Chondrocyte (in vitro differentiated cells): ENCODE measurements around the gene LDB2. TPM values are rescaled to one million over a fixed set of nuclear protein-coding genes. Genes with fewer than 3 reads are reported as not detected.

ENCODE experiments used
- DNase-seq: peaks from one replicate; pipeline ENCODE4 v3.0.0; 2021; ENCODE audit warnings: mixed read lengths, low spot score
- H3K27ac Mint-ChIP-seq: one replicate; pipeline ENCODE4 v1.8.0; 2021; ENCODE audit warnings: mild to moderate bottlenecking, moderate library complexity, mixed read lengths; ENCODE audit not compliant: unreplicated experiment
- H3K27me3 Mint-ChIP-seq: 2 replicates; pipeline ENCODE4 v1.8.0; 2021; ENCODE audit warnings: low read depth, mixed read lengths
- H3K36me3 Mint-ChIP-seq: 2 replicates; pipeline ENCODE4 v1.8.0; 2021; ENCODE audit warnings: low read depth, mixed read lengths
- H3K4me1 Mint-ChIP-seq: 2 replicates; pipeline ENCODE4 v1.8.0; 2021; ENCODE audit warnings: low read depth, mild to moderate bottlenecking, mixed read lengths
- H3K4me3 Mint-ChIP-seq: one replicate; pipeline ENCODE4 v1.8.0; 2021; ENCODE audit warnings: mild to moderate bottlenecking, moderate library complexity, mixed read lengths; ENCODE audit not compliant: unreplicated experiment
- H3K9me3 Mint-ChIP-seq: 2 replicates; pipeline ENCODE4 v1.8.0; 2021; ENCODE audit warnings: low read depth, mixed read lengths
- total RNA-seq: library from RNA; stranded (reverse); gene quantifications from 3 replicates; pipeline ENCODE4 v1.2.1, GENCODE V29; 2021
- TF ChIP-seq, protein P1 (sequence below): fragments of 200-600 bp; sonication (generic); IDR thresholded peaks from 2 replicates; pipeline ENCODE4 v1.5.0; 2021; ENCODE audit warnings: antibody characterized with exemption, mild to moderate bottlenecking, moderate library complexity

Gene LDB2
- total RNA-seq, 1 donor from 2014 or later: 2.0 TPM

DNA sequence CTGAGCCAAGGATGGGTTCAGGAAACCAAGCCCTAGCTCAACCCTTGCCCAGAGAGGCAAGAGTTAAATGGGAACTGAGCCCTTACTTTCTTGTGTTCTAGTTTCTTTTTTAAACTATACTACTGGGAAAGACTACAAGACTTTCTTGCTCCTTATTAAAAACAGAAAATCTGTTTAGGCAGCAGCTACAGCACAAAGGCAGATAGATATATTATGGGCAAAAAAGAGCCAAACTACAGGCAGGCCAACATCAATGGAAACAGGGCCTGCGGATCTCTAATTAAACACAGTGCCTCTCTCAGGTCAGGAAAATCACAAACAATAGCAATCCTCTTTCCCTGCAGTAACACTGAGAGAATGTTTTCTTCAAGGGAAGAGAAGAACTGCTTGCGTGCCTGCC, 226.0 kb downstream of the LDB2 start:
- no peak for DNase-seq
- Mint-ChIP-seq H3K4me1 (no peaks in the 10 kb centered on the region), H3K27ac (no peak overlapping the region), H3K36me3 (no peaks in the 10 kb centered on the region), H3K9me3 (peaks cover 3% of the 10 kb centered on the region), H3K27me3 (no peaks in the 10 kb centered on the region), H3K4me3 (no peak overlapping the region)
- TF ChIP-seq, protein P1, sequence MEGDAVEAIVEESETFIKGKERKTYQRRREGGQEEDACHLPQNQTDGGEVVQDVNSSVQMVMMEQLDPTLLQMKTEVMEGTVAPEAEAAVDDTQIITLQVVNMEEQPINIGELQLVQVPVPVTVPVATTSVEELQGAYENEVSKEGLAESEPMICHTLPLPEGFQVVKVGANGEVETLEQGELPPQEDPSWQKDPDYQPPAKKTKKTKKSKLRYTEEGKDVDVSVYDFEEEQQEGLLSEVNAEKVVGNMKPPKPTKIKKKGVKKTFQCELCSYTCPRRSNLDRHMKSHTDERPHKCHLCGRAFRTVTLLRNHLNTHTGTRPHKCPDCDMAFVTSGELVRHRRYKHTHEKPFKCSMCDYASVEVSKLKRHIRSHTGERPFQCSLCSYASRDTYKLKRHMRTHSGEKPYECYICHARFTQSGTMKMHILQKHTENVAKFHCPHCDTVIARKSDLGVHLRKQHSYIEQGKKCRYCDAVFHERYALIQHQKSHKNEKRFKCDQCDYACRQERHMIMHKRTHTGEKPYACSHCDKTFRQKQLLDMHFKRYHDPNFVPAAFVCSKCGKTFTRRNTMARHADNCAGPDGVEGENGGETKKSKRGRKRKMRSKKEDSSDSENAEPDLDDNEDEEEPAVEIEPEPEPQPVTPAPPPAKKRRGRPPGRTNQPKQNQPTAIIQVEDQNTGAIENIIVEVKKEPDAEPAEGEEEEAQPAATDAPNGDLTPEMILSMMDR: no peak

DNA sequence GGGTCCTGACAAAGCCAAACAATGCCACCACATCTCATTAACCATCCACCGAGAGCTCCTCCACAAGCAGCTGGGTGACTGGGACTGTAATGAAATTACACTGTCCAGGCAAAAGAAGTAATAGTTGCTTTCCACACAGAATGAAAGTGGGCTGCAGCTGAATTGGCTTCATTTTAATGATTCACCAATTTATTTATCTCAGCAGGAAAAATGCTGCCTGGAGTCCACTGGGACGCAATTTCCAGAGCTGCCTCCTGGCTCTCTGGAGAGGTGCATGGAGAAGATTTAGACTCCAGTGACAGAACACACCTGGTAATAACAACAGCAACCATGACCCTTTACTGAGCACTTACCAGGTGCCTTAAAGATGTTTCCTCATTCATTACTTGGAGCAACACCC, 226.7 kb downstream of the LDB2 start:
- H3K4me1 Mint-ChIP-seq: no peaks in the 10 kb centered on the region
- TF ChIP-seq, protein P1: no peak
- DNase-seq: no peak

DNA sequence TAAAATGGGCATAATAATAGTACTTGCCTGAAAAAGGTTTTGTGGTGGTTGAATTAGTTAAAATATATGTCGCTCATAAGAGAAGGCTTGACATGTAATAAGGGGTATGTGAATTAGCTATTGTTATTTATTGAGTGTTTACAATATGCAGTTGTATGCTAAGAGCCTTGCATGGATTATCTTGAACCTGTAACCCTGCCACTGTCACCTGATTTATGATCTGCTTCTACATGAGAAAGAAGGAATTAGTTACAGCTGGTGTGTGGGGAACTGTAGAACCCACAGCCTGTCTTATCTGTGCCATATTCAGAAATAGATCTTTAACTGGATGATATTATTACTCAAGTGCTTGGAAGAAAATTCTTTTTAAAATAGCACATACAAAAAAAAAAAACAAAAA, 227.7 kb downstream of the LDB2 start:
- Mint-ChIP-seq H3K9me3 (no peaks in the 10 kb centered on the region), H3K27me3 (no peaks in the 10 kb centered on the region), H3K36me3 (no peaks in the 10 kb centered on the region), H3K27ac (no peak overlapping the region), H3K4me3 (no peak overlapping the region), H3K4me1 (no peaks in the 10 kb centered on the region)
- DNase-seq: no peak
- TF ChIP-seq, protein P1: no peak

More for the DNA sequence above, 226.7 kb downstream of the LDB2 start:
- peaks cover 3% of the 10 kb centered on the region for H3K9me3 Mint-ChIP-seq
- H3K4me3 Mint-ChIP-seq: no peak overlapping the region
- no peaks in the 10 kb centered on the region for H3K27me3 Mint-ChIP-seq
- no peak overlapping the region for H3K27ac Mint-ChIP-seq
- no peaks in the 10 kb centered on the region for H3K36me3 Mint-ChIP-seq

DNA sequence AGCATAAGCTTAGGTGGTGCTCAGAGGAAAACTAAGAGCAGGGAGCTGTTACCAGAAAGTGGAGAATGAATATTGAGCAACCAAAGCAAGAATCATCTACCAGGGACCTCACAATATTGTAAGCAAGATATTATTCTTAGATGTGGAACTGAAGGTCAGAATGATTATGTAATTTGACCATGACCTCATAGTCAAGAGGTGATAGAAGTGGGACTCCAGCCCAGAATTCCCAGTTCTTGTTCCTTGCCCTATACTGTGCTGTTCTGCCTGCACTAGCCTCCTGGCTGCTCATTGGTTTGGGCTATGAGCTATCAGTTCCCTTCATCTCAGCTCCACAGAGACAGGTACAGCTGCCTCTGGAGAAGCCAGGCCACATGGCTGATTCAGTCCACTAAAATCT, 229.4 kb downstream of the LDB2 start:
- no peaks in the 10 kb centered on the region for H3K4me1 Mint-ChIP-seq
- no peaks in the 10 kb centered on the region for H3K27me3 Mint-ChIP-seq
- DNase-seq: no peak
- H3K9me3 Mint-ChIP-seq: no peaks in the 10 kb centered on the region
- H3K36me3 Mint-ChIP-seq: no peaks in the 10 kb centered on the region
- TF ChIP-seq, protein P1: no peak
- H3K4me3 Mint-ChIP-seq: no peak overlapping the region
- no peak overlapping the region for H3K27ac Mint-ChIP-seq

DNA sequence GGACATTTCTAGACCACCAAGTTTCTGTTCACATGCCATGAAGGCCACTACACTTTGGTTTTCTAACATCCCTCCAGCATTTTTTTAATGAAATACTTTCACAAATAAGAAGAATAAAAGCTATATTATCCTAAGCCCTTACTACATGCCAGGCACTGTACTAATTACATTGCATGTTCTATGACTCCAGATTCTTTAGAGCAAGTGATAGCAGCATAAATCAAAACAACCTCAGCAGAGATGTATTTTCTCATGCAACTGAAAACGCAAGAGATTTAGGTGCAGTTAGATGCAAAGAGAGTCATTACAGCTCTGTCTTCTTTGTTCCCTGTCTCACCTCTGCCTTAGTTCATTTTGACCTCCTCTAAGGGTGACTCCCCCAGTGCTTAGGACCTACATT, 230.0 kb downstream of the LDB2 start:
- no peak for DNase-seq
- Mint-ChIP-seq H3K9me3 (no peaks in the 10 kb centered on the region), H3K4me3 (no peak overlapping the region), H3K36me3 (no peaks in the 10 kb centered on the region), H3K27ac (no peak overlapping the region), H3K4me1 (peaks cover 3% of the 10 kb centered on the region), H3K27me3 (no peaks in the 10 kb centered on the region)
- TF ChIP-seq, protein P1: no peak
